A549 (cell line): ENCODE data around the gene MINDY1. TPM values are rescaled to one million over a fixed set of nuclear protein-coding genes. Genes with fewer than 3 reads are reported as not detected.
A peak's percentile ranks its signal among the peaks of the same experiment; 100 is the strongest.

Source experiments
- ATAC-seq, 2 experiments: fragments of 200-7000 bp in 1 of 2; fragments of >200 bp in 1 of 2; cut with Nextera tagmentation in 1 of 2; cut with Tn5 transposase in 1 of 2; 3 replicates each; pipeline versions ENCODE4 v1.8.0 to v1.9.1; 2018 to 2020; ENCODE audit warnings: mild to moderate bottlenecking in 1 of 2, moderate library complexity in 1 of 2
- CTCF ChIA-PET: fragments of 300-600 bp; sonication (Branson Sonifier 250); formaldehyde crosslinking; extraction: SDS; loops from one replicate; lab custom pipeline; 2021; ENCODE audit warnings: antibody characterized with exemption, inconsistent platforms; lab: Yijun Ruan, JAX
- POLR2A ChIA-PET: fragments of 350-600 bp; formaldehyde crosslinking; extraction: SDS; loops from one replicate; lab custom pipeline; 2021; ENCODE audit warnings: antibody characterized with exemption, inconsistent platforms; lab: Yijun Ruan, JAX
- DNase-seq, 2 experiments: peaks; one replicate each; pipeline versions ENCODE4 v3.0.0 to v3.0.0-alpha.2; 2011 to 2016; ENCODE audit warnings: low read depth in 1 of 2, low spot score in 1 of 2
- FAIRE-seq: peaks from 2 replicates; lab custom pipeline; 2011; peaks lifted over from hg19 to GRCh38; lab: Jason Lieb, UNC
- H3K27ac ChIP-seq, 2 experiments: fragments of >200 bp; sonication (Bioruptor Twin); formaldehyde crosslinking; 3 replicates each; pipeline ENCODE4 v1.5.1; 2016 to 2017
- H3K4me1 ChIP-seq: fragments of >200 bp; sonication (Bioruptor Twin); formaldehyde crosslinking; 3 replicates; pipeline ENCODE4 v1.6.1; 2016
- H3K4me2 ChIP-seq: fragments of >200 bp; sonication (Bioruptor Twin); formaldehyde crosslinking; 3 replicates; pipeline ENCODE4 v1.6.1; 2016
- H3K4me3 ChIP-seq: fragments of >200 bp; sonication (Bioruptor Twin); formaldehyde crosslinking; 3 replicates; pipeline ENCODE4 v1.5.1; 2016
- H3K9me3 ChIP-seq: fragments of >200 bp; sonication (Bioruptor Twin); formaldehyde crosslinking; 3 replicates; pipeline ENCODE4 v1.6.1; 2016
- ATOH8 ChIP-seq: fragments of 250-450 bp; sonication (Bioruptor Pico); IDR thresholded peaks from 2 replicates; pipeline ENCODE4 v1.5.0; 2020; ENCODE audit warnings: low read depth, mild to moderate bottlenecking, moderate library complexity
- BCL3 ChIP-seq: fragments of >200 bp; sonication (Bioruptor Twin); formaldehyde crosslinking; IDR thresholded peaks from 3 replicates; pipeline ENCODE4 v1.6.1; 2016
- CHD4 ChIP-seq: fragments of 200-600 bp; sonication (generic); IDR thresholded peaks from 2 replicates; pipeline ENCODE4 v1.6.1; 2016; ENCODE audit warnings: antibody characterized with exemption, mild to moderate bottlenecking, borderline replicate concordance
- EHF ChIP-seq: fragments of 250-450 bp; sonication (Bioruptor Pico); IDR thresholded peaks from 2 replicates; pipeline ENCODE4 v1.5.0; 2020; ENCODE audit warnings: mild to moderate bottlenecking
- FOSL2 ChIP-seq, 2 experiments: fragments of 450-650 bp in 1 of 2; fragments of >200 bp in 1 of 2; sonication (Bioruptor Twin) in 1 of 2; formaldehyde crosslinking; IDR thresholded peaks; 2 replicates each; pipeline versions ENCODE4 v1.5.0 to v1.6.1; 2016 to 2020; ENCODE audit warnings: mild to moderate bottlenecking in 1 of 2, moderate library complexity in 1 of 2
- GATA3 ChIP-seq: IDR thresholded peaks from 2 replicates; pipeline ENCODE4 v1.6.1; 2012; ENCODE audit warnings: borderline replicate concordance
- HOXB5 ChIP-seq: fragments of 250-450 bp; sonication (Bioruptor Pico); IDR thresholded peaks from 2 replicates; pipeline ENCODE4 v1.5.0; 2020; ENCODE audit warnings: mild to moderate bottlenecking, moderate library complexity
- JUN ChIP-seq, 2 experiments: fragments of >200 bp; sonication (Bioruptor Twin); formaldehyde crosslinking; IDR thresholded peaks; 2 replicates in 1 of 2; 3 replicates in 1 of 2; pipeline ENCODE4 v1.6.1; 2016 to 2017
- PHF8 ChIP-seq: fragments of 200-600 bp; sonication (generic); IDR thresholded peaks from 2 replicates; pipeline ENCODE4 v1.6.1; 2016; ENCODE audit warnings: low read depth, mild to moderate bottlenecking, antibody characterized with exemption, moderate library complexity, borderline replicate concordance
- RAD21 ChIP-seq, 2 experiments: fragments of >200 bp in 1 of 2; sonication (Bioruptor Twin) in 1 of 2; formaldehyde crosslinking in 1 of 2; IDR thresholded peaks in 1 of 2; conservative IDR thresholded peaks in 1 of 2; 2 replicates in 1 of 2; 3 replicates in 1 of 2; pipeline ENCODE4 v1.6.1; 2012 to 2018; ENCODE audit warnings: inconsistent platforms in 1 of 2
- RFX5 ChIP-seq: fragments of 450-650 bp; IDR thresholded peaks from 2 replicates; pipeline ENCODE4 v1.7.1; 2014; ENCODE audit warnings: antibody characterized with exemption, mild to moderate bottlenecking, moderate library complexity
- SMC3 ChIP-seq: fragments of >200 bp; sonication (Bioruptor Twin); formaldehyde crosslinking; IDR thresholded peaks from 3 replicates; pipeline ENCODE4 v1.6.1; 2018; ENCODE audit warnings: inconsistent platforms
- ZFP36 ChIP-seq: fragments of 450-650 bp; IDR thresholded peaks from 2 replicates; pipeline ENCODE4 v1.6.1; 2014; ENCODE audit warnings: borderline replicate concordance; ENCODE audit not compliant: partially characterized antibody
- ZNF302 ChIP-seq: fragments of 250-450 bp; sonication (Bioruptor Pico); IDR thresholded peaks from 2 replicates; pipeline ENCODE4 v1.9.0; 2021; ENCODE audit warnings: inconsistent platforms, mild to moderate bottlenecking, moderate library complexity
- WGBS: methylation state at CpG from one replicate; pipeline ENCODE4 v1.1.6; 2017; ENCODE audit errors: missing lambda C conversion rate; 5-methylcytosine and 5-hydroxymethylcytosine counted together
- polyA plus RNA-seq, 4 experiments: library from polyadenylated mRNA; depleted of rRNA in 3 of 4; stranded (reverse); fragments of >200 nt; fragmentation: RNase III in 1 of 4; extraction: RNeasy Plus Mini Kit Qiagen cat#74134 plus additional on column Dnase treatment in 1 of 4; gene quantifications; 2 replicates in 3 of 4; 3 replicates in 1 of 4; pipeline ENCODE4 v1.2.3, GENCODE V29; 2011 to 2017
- TF ChIP-seq, protein P1 (sequence below): fragments of >200 bp; sonication (Bioruptor Twin); formaldehyde crosslinking; IDR thresholded peaks from 3 replicates; pipeline ENCODE4 v1.5.1; 2016
- TF ChIP-seq, protein P2 (sequence below): fragments of 250-450 bp; sonication (Bioruptor Pico); IDR thresholded peaks from 2 replicates; pipeline ENCODE4 v1.5.0; 2021; ENCODE audit warnings: mild to moderate bottlenecking, moderate library complexity, borderline replicate concordance
- TF ChIP-seq, protein P3 (sequence below): IDR thresholded peaks from 2 replicates; pipeline ENCODE4 v1.6.1; 2012

Gene MINDY1
- polyA plus RNA-seq, 2 of the 4 experiments (the other 2 are of a cell fraction): 4.8 to 5.2 TPM

DNA sequence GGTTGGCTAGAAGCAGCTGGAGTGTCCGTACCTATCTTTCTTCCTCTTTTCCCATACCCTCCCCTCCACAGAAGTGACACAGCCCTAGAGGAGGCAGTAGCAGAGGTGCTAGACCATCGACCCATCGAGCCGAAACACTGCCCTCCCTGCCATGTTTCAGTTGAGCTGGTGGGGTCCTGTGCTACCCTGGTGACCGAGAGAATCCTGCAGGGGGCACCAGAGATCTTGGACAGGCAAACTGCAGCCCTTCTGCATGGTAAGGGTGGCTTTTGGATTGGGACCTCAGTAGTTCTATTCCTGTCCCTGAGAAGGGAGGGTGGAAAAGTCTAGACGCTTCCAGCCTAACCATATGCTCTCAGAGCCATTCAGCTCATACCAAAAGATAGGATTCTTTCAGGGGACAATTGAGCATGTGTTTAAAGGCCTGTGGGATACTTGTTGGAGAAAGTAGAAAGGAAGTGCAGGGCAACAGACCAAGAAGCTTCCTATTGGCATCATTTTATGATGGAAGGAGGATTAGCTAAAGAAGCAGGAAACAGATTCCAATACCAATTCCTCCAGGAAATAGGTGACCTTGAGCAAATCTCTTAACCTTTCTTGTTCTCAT lies 17.9 kb upstream of the MINDY1 start:
- TF ChIP-seq, protein P1, sequence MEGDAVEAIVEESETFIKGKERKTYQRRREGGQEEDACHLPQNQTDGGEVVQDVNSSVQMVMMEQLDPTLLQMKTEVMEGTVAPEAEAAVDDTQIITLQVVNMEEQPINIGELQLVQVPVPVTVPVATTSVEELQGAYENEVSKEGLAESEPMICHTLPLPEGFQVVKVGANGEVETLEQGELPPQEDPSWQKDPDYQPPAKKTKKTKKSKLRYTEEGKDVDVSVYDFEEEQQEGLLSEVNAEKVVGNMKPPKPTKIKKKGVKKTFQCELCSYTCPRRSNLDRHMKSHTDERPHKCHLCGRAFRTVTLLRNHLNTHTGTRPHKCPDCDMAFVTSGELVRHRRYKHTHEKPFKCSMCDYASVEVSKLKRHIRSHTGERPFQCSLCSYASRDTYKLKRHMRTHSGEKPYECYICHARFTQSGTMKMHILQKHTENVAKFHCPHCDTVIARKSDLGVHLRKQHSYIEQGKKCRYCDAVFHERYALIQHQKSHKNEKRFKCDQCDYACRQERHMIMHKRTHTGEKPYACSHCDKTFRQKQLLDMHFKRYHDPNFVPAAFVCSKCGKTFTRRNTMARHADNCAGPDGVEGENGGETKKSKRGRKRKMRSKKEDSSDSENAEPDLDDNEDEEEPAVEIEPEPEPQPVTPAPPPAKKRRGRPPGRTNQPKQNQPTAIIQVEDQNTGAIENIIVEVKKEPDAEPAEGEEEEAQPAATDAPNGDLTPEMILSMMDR: peak; percentile 57
- TF ChIP-seq SMC3 (peak; percentile 44), CHD4 (no peak), RAD21 (conservative IDR thresholded peaks at IDR 0.05 in 1 of 2, IDR thresholded peaks at IDR 0.05 in 1 of 2) (peak; percentile 66 to 82)
- WGBS: 63% methylated on average over 6 of the region's 6 CpGs
- FAIRE-seq: no peak
- Histone ChIP-seq H3K27ac (no peak overlapping the region), H3K9me3 (no peaks in the 10 kb centered on the region), H3K4me3 (no peak overlapping the region), H3K4me1 (no peaks in the 10 kb centered on the region), H3K4me2 (no peak overlapping the region)
- ChIA-PET CTCF (interaction anchor here (0.6 to 6.7 kb wide), 21 partner anchors 8 to 270 kb away, joined by 3 to 62 read pairs (median 4); partner anchors contain the start of genes ANXA9, BNIPL, C1orf56 and LYSMD1), POLR2A (no interaction called here)
- peak; percentile 98 to 99 for ATAC-seq
- peak; percentile 72 to 84 for DNase-seq

- no peaks in the 10 kb centered on the region for H3K9me3 ChIP-seq
- no peak overlapping the region for H3K27ac ChIP-seq
- H3K4me3 ChIP-seq: no peak overlapping the region
- TF ChIP-seq, protein P2, sequence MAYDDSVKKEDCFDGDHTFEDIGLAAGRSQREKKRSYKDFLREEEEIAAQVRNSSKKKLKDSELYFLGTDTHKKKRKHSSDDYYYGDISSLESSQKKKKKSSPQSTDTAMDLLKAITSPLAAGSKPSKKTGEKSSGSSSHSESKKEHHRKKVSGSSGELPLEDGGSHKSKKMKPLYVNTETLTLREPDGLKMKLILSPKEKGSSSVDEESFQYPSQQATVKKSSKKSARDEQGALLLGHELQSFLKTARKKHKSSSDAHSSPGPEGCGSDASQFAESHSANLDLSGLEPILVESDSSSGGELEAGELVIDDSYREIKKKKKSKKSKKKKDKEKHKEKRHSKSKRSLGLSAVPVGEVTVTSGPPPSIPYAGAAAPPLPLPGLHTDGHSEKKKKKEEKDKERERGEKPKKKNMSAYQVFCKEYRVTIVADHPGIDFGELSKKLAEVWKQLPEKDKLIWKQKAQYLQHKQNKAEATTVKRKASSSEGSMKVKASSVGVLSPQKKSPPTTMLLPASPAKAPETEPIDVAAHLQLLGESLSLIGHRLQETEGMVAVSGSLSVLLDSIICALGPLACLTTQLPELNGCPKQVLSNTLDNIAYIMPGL (CRISPR knock-in tag): no peak
- TF ChIP-seq FOSL2 (IDR thresholded peaks at IDR 0.05): no peak
- no peak for TF ChIP-seq FOSL2 (CRISPR knock-in tag; IDR thresholded peaks at IDR 0.05)
- no peak for TF ChIP-seq JUN (IDR thresholded peaks at IDR 0.05)
- no peak for TF ChIP-seq PHF8
- TF ChIP-seq, protein P1: no peak
- TF ChIP-seq ATOH8 (CRISPR knock-in tag): no peak
- TF ChIP-seq EHF (CRISPR knock-in tag): no peak
- no peak for TF ChIP-seq ZNF302 (CRISPR knock-in tag)
- TF ChIP-seq RFX5: no peak
- no peak for TF ChIP-seq BCL3
- no peak for TF ChIP-seq GATA3
- TF ChIP-seq ZFP36: no peak
- TF ChIP-seq HOXB5: no peak
- TF ChIP-seq, protein P3, sequence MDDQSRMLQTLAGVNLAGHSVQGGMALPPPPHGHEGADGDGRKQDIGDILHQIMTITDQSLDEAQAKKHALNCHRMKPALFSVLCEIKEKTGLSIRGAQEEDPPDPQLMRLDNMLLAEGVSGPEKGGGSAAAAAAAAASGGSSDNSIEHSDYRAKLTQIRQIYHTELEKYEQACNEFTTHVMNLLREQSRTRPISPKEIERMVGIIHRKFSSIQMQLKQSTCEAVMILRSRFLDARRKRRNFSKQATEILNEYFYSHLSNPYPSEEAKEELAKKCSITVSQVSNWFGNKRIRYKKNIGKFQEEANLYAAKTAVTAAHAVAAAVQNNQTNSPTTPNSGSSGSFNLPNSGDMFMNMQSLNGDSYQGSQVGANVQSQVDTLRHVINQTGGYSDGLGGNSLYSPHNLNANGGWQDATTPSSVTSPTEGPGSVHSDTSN: no peak
- FAIRE-seq: no peak
- ChIA-PET CTCF (interaction anchor here (1.2 to 2.4 kb wide), 2 partner anchors 11 to 34 kb away, joined by 3 to 14 read pairs; no protein-coding TSS in a partner anchor), POLR2A (no interaction called here)
- H3K4me1 ChIP-seq: peaks cover 33% of the 10 kb centered on the region
- 74% methylated on average over 2 of the region's 2 CpGs for WGBS
- DNase-seq: no peak
- ATAC-seq: peak in 1 of 2 experiments; percentile 15; a peak in 2 of 6 replicates
- peak overlapping the region; percentile 5; the same call in 1 of the 3 replicates for H3K4me2 ChIP-seq
Measured at GRCh38 chr1:151013518-151013917, 6.8 kb upstream of the MINDY1 start.
